IPS-18c (cell line): ENCODE measurements around the gene RALGAPB.
"Not testable (repeated sequence)": the region's sequence is repeated elsewhere in the genome, so short reads cannot be mapped to it uniquely, and the experiment has no call there.

ENCODE experiments used
- H3K4me3 ChIP-seq: 2 replicates; pipeline ENCODE4 v1.7.0; 2013; ENCODE audit warnings: low read depth, mild to moderate bottlenecking, low read length, moderate library complexity; ENCODE audit not compliant: insufficient read depth
- H3K9me3 ChIP-seq: one replicate; pipeline ENCODE4 v1.6.1; 2013; ENCODE audit warnings: mild to moderate bottlenecking, low read length, moderate library complexity; ENCODE audit not compliant: control insufficient read depth, insufficient read depth

The RALGAPB gene

GRCh38 chr20:38441916-38442315 lies 30.7 kb upstream of the RALGAPB start:
- H3K9me3 ChIP-seq: no peaks in the 10 kb centered on the region
- H3K4me3 ChIP-seq: no peak overlapping the region

- no peaks in the 10 kb centered on the region for H3K9me3 ChIP-seq
- no peak overlapping the region for H3K4me3 ChIP-seq
These were observed 27.3 kb upstream of the RALGAPB start for GRCh38 chr20:38445381-38445796.

GRCh38 chr20:38445901-38446425 lies 26.7 kb upstream of the RALGAPB start:
- no peak overlapping the region for H3K4me3 ChIP-seq
- no peaks in the 10 kb centered on the region for H3K9me3 ChIP-seq

GRCh38 chr20:38446441-38447209 lies 26.0 kb upstream of the RALGAPB start:
- no peaks in the 10 kb centered on the region for H3K9me3 ChIP-seq
- H3K4me3 ChIP-seq: peak overlapping the region; percentile 97

- no peaks in the 10 kb centered on the region for H3K9me3 ChIP-seq
- H3K4me3 ChIP-seq: peak overlapping the region; percentile 97
These were observed 25.4 kb upstream of the RALGAPB start for GRCh38 chr20:38447251-38447661.

GRCh38 chr20:38447931-38448675 lies 24.5 kb upstream of the RALGAPB start:
- no peak overlapping the region for H3K4me3 ChIP-seq

GRCh38 chr20:38449046-38449445 lies 23.6 kb upstream of the RALGAPB start:
- Histone ChIP-seq H3K9me3 (no peaks in the 10 kb centered on the region), H3K4me3 (no peak overlapping the region)

More at GRCh38 chr20:38447931-38448675, 24.5 kb upstream of the RALGAPB start:
- no peaks in the 10 kb centered on the region for H3K9me3 ChIP-seq

GRCh38 chr20:38450412-38450975 lies 22.1 kb upstream of the RALGAPB start:
- Histone ChIP-seq H3K9me3 (no peaks in the 10 kb centered on the region), H3K4me3 (no peak overlapping the region)

- no peak overlapping the region for H3K4me3 ChIP-seq
- H3K9me3 ChIP-seq: no peaks in the 10 kb centered on the region
These were observed 19.6 kb upstream of the RALGAPB start for GRCh38 chr20:38452880-38453624.

GRCh38 chr20:38453941-38454340 lies 18.7 kb upstream of the RALGAPB start:
- H3K4me3 ChIP-seq: no peak overlapping the region

GRCh38 chr20:38454556-38455473 lies 17.8 kb upstream of the RALGAPB start:
- H3K4me3 ChIP-seq: no peak overlapping the region

More at GRCh38 chr20:38453941-38454340, 18.7 kb upstream of the RALGAPB start:
- no peaks in the 10 kb centered on the region for H3K9me3 ChIP-seq

GRCh38 chr20:38458314-38458713 lies 14.3 kb upstream of the RALGAPB start:
- Histone ChIP-seq H3K9me3 (no peaks in the 10 kb centered on the region), H3K4me3 (no peak overlapping the region)

More at GRCh38 chr20:38454556-38455473, 17.8 kb upstream of the RALGAPB start:
- no peaks in the 10 kb centered on the region for H3K9me3 ChIP-seq

- H3K4me3 ChIP-seq: no peak overlapping the region
These were observed 12.5 kb upstream of the RALGAPB start for GRCh38 chr20:38460040-38460623.

GRCh38 chr20:38460631-38461030 lies 12.0 kb upstream of the RALGAPB start:
- H3K9me3 ChIP-seq, H3K4me3 ChIP-seq: not testable (repeated sequence)

More at GRCh38 chr20:38460040-38460623, 12.5 kb upstream of the RALGAPB start:
- H3K9me3 ChIP-seq: no peaks in the 10 kb centered on the region

GRCh38 chr20:38461167-38461566 lies 11.5 kb upstream of the RALGAPB start:
- H3K4me3 ChIP-seq: not testable (repeated sequence)

GRCh38 chr20:38461569-38461968 lies 11.1 kb upstream of the RALGAPB start:
- not testable (repeated sequence) for H3K9me3 ChIP-seq, H3K4me3 ChIP-seq

More at GRCh38 chr20:38461167-38461566, 11.5 kb upstream of the RALGAPB start:
- not testable (repeated sequence) for H3K9me3 ChIP-seq
